Erythroblast (primary cell): Measurements from ENCODE around the gene LRP1.

ENCODE experiments used
- GATA1 ChIP-seq: IDR thresholded peaks from 2 replicates; pipeline ENCODE4 v1.6.1; 2011; ENCODE audit warnings: low read depth, mild to moderate bottlenecking, control low read depth, low read length, moderate library complexity
- POLR2A ChIP-seq: IDR thresholded peaks from 2 replicates; pipeline ENCODE4 v1.6.1; 2011; ENCODE audit warnings: mild to moderate bottlenecking, low read length

DNA sequence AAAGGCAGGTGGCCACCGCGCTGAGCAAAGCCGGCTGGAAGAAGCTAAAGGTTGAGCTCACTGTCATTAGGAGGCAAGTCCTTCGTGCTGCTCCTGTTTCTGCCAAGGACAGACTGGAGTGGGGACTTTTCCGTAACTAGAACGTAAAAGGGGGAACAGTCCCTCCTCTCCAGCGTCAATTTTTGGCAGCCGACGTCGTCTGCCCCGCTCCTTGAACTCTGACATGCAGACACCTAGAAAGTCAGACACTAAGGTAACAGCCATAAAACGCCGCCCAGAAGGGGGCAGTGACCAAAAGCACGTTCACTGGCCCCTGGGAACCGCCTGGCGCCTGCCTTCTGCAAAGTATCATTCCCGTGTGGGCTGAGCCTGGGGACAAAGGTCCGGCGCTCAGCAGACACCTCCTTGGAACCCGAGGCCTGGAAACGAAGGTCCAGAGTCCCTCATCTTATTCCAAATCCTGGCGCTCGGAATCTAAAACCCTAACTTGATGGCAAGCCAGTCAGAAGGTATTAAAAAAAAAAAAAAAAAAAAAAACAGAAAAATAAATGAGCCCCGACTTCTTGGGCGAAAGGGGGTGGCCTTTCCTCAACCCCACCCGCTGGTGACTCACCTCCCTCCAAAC, 1.1 kb upstream of the LRP1 start:
- TF ChIP-seq POLR2A (no peak), GATA1 (no peak)
